Measurements from ENCODE around the gene ZBTB48.

ZBTB48 gene

GRCh38 chr1:6579374-6580118 is at the start of gene ZBTB48:
TSS of gene ZBTB48 (plus strand) at chr1:6579994. CDS start at chr1:6580610, 616 bp downstream.
- TF ChIP-seq GATA1 (IDR thresholded peaks at IDR 0.05; ENCODE audit: low read depth, low read length) (no peak), POLR2A (IDR thresholded peaks at IDR 0.05; ENCODE audit: low read length) (peak; percentile 95)
- peak; percentile 97 to 99 for DNase-seq

- no peak for DNase-seq
- TF ChIP-seq POLR2A (IDR thresholded peaks at IDR 0.05; ENCODE audit: low read length) (no peak), GATA1 (IDR thresholded peaks at IDR 0.05; ENCODE audit: low read depth, low read length) (no peak)
Observed at GRCh38 chr1:6530504-6531160, 49.2 kb upstream of the ZBTB48 start.

GRCh38 chr1:6531996-6532395 is 47.8 kb upstream of the ZBTB48 start:
- no peak for DNase-seq
- no peak for TF ChIP-seq POLR2A (IDR thresholded peaks at IDR 0.05; ENCODE audit: low read length)
- no peak for TF ChIP-seq GATA1 (IDR thresholded peaks at IDR 0.05; ENCODE audit: low read depth, low read length)

- no peak for DNase-seq
- TF ChIP-seq POLR2A (IDR thresholded peaks at IDR 0.05; ENCODE audit: low read length) (no peak), GATA1 (IDR thresholded peaks at IDR 0.05; ENCODE audit: low read depth, low read length) (no peak)
Observed at GRCh38 chr1:6534248-6534822, 45.5 kb upstream of the ZBTB48 start.

- TF ChIP-seq POLR2A (IDR thresholded peaks at IDR 0.05; ENCODE audit: low read length) (no peak), GATA1 (IDR thresholded peaks at IDR 0.05; ENCODE audit: low read depth, low read length) (no peak)
- DNase-seq: no peak
Observed at GRCh38 chr1:6535214-6535613, 44.6 kb upstream of the ZBTB48 start.

- TF ChIP-seq POLR2A (IDR thresholded peaks at IDR 0.05; ENCODE audit: low read length): no peak
- TF ChIP-seq GATA1 (IDR thresholded peaks at IDR 0.05; ENCODE audit: low read depth, low read length): no peak
Observed at GRCh38 chr1:6536291-6536690, 43.5 kb upstream of the ZBTB48 start.

GRCh38 chr1:6538956-6539355 is 40.8 kb upstream of the ZBTB48 start:
- no peak for TF ChIP-seq POLR2A (IDR thresholded peaks at IDR 0.05; ENCODE audit: low read length)
- no peak for TF ChIP-seq GATA1 (IDR thresholded peaks at IDR 0.05; ENCODE audit: low read depth, low read length)
- no peak for DNase-seq

More at GRCh38 chr1:6536291-6536690, 43.5 kb upstream of the ZBTB48 start:
- DNase-seq: no peak

- DNase-seq: no peak
- TF ChIP-seq GATA1 (IDR thresholded peaks at IDR 0.05; ENCODE audit: low read depth, low read length) (no peak), POLR2A (IDR thresholded peaks at IDR 0.05; ENCODE audit: low read length) (no peak)
Observed at GRCh38 chr1:6544831-6545230, 35.0 kb upstream of the ZBTB48 start.

GRCh38 chr1:6545276-6546112 is 34.3 kb upstream of the ZBTB48 start:
- DNase-seq: no peak
- TF ChIP-seq POLR2A (IDR thresholded peaks at IDR 0.05; ENCODE audit: low read length): no peak
- no peak for TF ChIP-seq GATA1 (IDR thresholded peaks at IDR 0.05; ENCODE audit: low read depth, low read length)

- TF ChIP-seq POLR2A (IDR thresholded peaks at IDR 0.05; ENCODE audit: low read length) (no peak), GATA1 (IDR thresholded peaks at IDR 0.05; ENCODE audit: low read depth, low read length) (no peak)
- DNase-seq: no peak
Observed at GRCh38 chr1:6546326-6546725, 33.5 kb upstream of the ZBTB48 start.

GRCh38 chr1:6547301-6547700 is 32.5 kb upstream of the ZBTB48 start:
- DNase-seq: no peak
- no peak for TF ChIP-seq GATA1 (IDR thresholded peaks at IDR 0.05; ENCODE audit: low read depth, low read length)
- TF ChIP-seq POLR2A (IDR thresholded peaks at IDR 0.05; ENCODE audit: low read length): no peak

- peak; percentile 94 to 97 for DNase-seq
- TF ChIP-seq POLR2A (IDR thresholded peaks at IDR 0.05; ENCODE audit: low read length) (peak; percentile 63), GATA1 (IDR thresholded peaks at IDR 0.05; ENCODE audit: low read depth, low read length) (no peak)
Observed at GRCh38 chr1:6554031-6554906, 25.5 kb upstream of the ZBTB48 start, which contains the start of gene NOL9. TSS of gene NOL9 (minus strand) at chr1:6554513. CDS start at chr1:6554502, 11 bp downstream.
